CD1c-positive myeloid dendritic cell (primary cell): ENCODE data around the gene SRPK2.
A peak's percentile ranks its signal among the peaks of the same experiment; 100 is the strongest.
"Not testable (repeated sequence)": the region's sequence is repeated elsewhere in the genome, so short reads cannot be mapped to it uniquely, and the experiment has no call there.

Source experiments
- DNase-seq: peaks from one replicate; pipeline ENCODE4 v3.0.0-alpha.2; 2016; ENCODE audit errors: extremely low spot score

Gene SRPK2

GRCh38 chr7:105267244-105267643 lies 121.5 kb downstream of the SRPK2 start:
- no peak for DNase-seq

GRCh38 chr7:105264707-105265106 lies 124.0 kb downstream of the SRPK2 start:
- DNase-seq = no peak

GRCh38 chr7:105261689-105262088 lies 127.0 kb downstream of the SRPK2 start:
- DNase-seq = peak; percentile 22

GRCh38 chr7:105260201-105260871 lies 128.4 kb downstream of the SRPK2 start:
- DNase-seq = not testable (repeated sequence)

- not testable (repeated sequence) for DNase-seq
These were observed 129.8 kb downstream of the SRPK2 start for GRCh38 chr7:105258919-105259318.

- no peak for DNase-seq
These were observed 131.4 kb downstream of the SRPK2 start for GRCh38 chr7:105257338-105257737.

GRCh38 chr7:105256761-105257231 lies 131.9 kb downstream of the SRPK2 start:
- no peak for DNase-seq

GRCh38 chr7:105250706-105251105 lies 138.0 kb downstream of the SRPK2 start:
- DNase-seq = no peak

GRCh38 chr7:105250239-105250638 lies 138.5 kb downstream of the SRPK2 start:
- no peak for DNase-seq

GRCh38 chr7:105249216-105249615 lies 139.5 kb downstream of the SRPK2 start:
- DNase-seq = no peak

- DNase-seq = no peak
These were observed 142.0 kb downstream of the SRPK2 start for GRCh38 chr7:105246679-105247078.

GRCh38 chr7:105246256-105246655 lies 142.5 kb downstream of the SRPK2 start:
- no peak for DNase-seq

GRCh38 chr7:105245398-105246114 lies 143.2 kb downstream of the SRPK2 start:
- no peak for DNase-seq

GRCh38 chr7:105244594-105244993 lies 144.1 kb downstream of the SRPK2 start:
- no peak for DNase-seq

- DNase-seq = no peak
These were observed 147.5 kb downstream of the SRPK2 start for GRCh38 chr7:105241198-105241597.

- no peak for DNase-seq
These were observed 150.4 kb downstream of the SRPK2 start for GRCh38 chr7:105238198-105238765.

- DNase-seq = no peak
These were observed 153.8 kb downstream of the SRPK2 start for GRCh38 chr7:105234886-105235285.

- not testable (repeated sequence) for DNase-seq
These were observed 155.9 kb downstream of the SRPK2 start for GRCh38 chr7:105232829-105233291.

GRCh38 chr7:105230486-105230885 lies 158.2 kb downstream of the SRPK2 start:
- DNase-seq = no peak

GRCh38 chr7:105229641-105230040 lies 159.1 kb downstream of the SRPK2 start:
- DNase-seq = no peak

- DNase-seq = no peak
These were observed 160.2 kb downstream of the SRPK2 start for GRCh38 chr7:105228555-105228954.

GRCh38 chr7:105227391-105227790 lies 161.3 kb downstream of the SRPK2 start:
- no peak for DNase-seq
